ENCODE measurements around the gene CXCL3.

Gene CXCL3

GRCh38 chr4:74056114-74056857 is 17.8 kb upstream of the CXCL3 start:
- no peak for DNase-seq (ENCODE audit: low read depth in 1 of 2, low spot score in 1 of 2)

DNA sequence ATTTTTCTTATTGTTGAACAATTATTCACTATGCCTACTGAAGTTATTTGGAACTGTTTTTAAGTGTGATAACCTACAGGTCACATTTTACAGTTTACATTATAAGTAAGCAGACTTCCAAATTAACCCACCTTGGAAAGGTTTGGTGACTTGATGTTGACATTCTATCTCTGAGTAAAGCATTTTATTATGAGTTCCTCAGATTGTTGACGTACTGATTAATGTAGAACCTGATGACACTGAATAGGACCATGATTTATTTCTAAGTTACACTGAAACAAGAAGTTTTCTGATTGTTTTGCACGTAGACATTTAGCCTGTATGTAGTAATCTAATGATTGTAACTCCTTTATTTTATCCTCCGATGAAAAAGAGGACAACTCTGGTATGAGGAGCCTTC is 17.0 kb upstream of the CXCL3 start:
- DNase-seq (ENCODE audit: low read depth in 1 of 2, low spot score in 1 of 2), result no peak

- no peak for DNase-seq (ENCODE audit: low read depth in 1 of 2, low spot score in 1 of 2)
Measured at GRCh38 chr4:74055096-74055495, 16.6 kb upstream of the CXCL3 start.

DNA sequence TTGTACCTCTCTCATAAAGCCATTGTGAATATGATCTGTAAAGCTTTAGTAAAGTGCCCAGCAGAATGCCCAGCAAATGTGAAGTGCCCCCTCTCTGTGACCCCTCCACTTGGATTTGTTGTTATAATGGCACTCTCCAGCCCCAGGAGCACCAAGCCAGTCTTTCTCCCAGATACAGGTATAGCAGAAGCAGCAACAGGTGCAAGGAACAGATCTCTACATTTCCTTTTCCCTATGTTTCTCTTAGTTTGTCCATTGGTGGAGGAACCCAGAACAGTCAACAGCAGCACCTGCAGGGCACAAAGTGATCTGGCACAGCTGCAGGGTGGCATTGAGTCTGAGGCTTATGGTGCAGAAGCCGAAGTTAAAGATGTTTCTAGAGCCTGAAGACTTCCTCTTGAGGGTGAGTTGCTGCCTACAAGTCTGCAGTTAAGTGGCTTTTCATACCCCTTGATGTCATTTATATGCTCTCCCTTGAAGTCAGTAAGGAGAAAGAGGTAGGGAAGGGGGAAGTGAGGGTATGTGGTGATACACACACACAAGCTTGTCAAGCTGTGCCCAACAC is 16.1 kb upstream of the CXCL3 start:
- no peak for DNase-seq (ENCODE audit: low read depth in 1 of 2, low spot score in 1 of 2)

GRCh38 chr4:74047152-74047551 is 8.7 kb upstream of the CXCL3 start:
- DNase-seq (ENCODE audit: low read depth in 1 of 2, low spot score in 1 of 2), result no peak

DNA sequence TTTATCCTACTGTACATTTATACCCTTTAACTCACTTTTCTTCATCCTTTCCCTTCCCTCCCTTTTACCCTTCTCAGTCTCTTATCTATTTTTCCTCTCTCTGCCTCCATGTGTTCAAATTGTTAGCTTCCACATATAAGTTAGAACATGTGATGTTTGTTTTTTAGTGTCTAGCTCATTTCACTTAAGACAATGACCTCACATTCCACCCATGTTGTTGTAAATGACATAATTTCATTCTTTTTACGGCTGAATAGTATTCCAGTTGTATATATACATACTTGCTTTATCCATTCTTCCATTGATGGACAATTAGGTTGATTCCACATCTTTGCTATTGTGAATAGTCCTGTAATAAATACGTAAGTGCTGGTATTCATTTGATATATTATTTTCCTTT is 7.3 kb upstream of the CXCL3 start:
- no peak for DNase-seq (ENCODE audit: low read depth in 1 of 2, low spot score in 1 of 2)

- no peak for DNase-seq (ENCODE audit: low read depth in 1 of 2, low spot score in 1 of 2)
Measured at GRCh38 chr4:74045247-74045646, 6.8 kb upstream of the CXCL3 start.

GRCh38 chr4:74044677-74045076 is 6.2 kb upstream of the CXCL3 start:
- no peak for DNase-seq (ENCODE audit: low read depth in 1 of 2, low spot score in 1 of 2)

DNA sequence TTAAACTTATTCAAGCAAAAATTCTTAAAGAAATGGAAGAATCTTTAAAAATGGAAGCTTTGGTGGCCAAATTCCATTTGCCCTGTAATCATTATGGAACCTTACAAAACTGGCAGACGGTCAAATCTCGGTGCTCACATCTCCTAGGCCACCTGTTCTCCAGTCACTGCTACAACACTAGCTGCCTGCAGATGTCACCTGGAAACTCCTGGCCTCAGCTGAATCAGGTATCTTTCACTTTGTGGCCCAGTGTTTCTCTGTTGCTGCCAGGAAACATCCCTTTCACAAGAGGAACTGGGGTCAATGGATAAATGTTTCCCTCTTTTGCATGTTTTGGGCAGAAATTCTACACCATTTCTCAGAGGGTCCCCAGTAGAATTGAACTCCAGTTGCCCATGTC is 4.2 kb upstream of the CXCL3 start:
- DNase-seq (ENCODE audit: low read depth in 1 of 2, low spot score in 1 of 2), result no peak

DNA sequence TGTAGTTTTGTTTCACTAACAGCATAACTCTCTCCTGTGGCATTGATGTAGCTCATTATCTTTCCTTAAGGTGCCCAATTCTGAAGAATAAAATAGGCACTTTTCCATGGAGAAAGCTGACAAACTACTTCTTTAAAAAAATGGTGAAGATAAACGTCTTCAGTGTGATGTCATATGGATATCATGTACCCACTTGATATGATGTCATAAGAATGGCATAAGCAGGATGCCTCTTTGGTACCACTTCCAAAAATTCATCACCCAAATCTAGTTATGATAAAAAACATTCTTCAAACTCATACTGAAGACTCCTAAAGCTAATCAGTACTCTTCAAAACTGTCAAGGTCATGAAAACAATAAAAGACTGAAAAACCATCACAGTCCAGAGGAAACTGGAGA is 2.9 kb upstream of the CXCL3 start:
- DNase-seq (ENCODE audit: low read depth in 1 of 2, low spot score in 1 of 2), result no peak

- DNase-seq (ENCODE audit: low read depth in 1 of 2, low spot score in 1 of 2), result no peak
Measured at GRCh38 chr4:74039315-74039763, 850 bp upstream of the CXCL3 start.

DNA sequence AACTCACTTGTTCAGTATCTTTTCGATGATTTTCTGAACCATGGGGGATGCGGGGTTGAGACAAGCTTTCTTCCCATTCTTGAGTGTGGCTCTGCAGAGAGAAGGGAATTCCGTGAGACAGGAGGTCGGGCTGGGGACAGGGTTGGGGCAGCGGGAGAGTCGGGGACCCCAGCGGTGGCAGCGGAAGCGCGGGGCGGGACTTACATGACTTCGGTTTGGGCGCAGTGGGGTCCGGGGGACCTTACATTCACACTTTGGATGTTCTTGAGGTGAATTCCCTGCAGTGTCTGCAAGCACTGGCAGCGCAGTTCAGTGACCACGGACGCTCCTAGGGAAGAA is 434 bp downstream of the CXCL3 start:
- no peak for DNase-seq (ENCODE audit: low read depth in 1 of 2, low spot score in 1 of 2)

GRCh38 chr4:74037076-74037955 is 1.2 kb downstream of the CXCL3 start:
- no peak for DNase-seq (ENCODE audit: low read depth in 1 of 2, low spot score in 1 of 2)

DNA sequence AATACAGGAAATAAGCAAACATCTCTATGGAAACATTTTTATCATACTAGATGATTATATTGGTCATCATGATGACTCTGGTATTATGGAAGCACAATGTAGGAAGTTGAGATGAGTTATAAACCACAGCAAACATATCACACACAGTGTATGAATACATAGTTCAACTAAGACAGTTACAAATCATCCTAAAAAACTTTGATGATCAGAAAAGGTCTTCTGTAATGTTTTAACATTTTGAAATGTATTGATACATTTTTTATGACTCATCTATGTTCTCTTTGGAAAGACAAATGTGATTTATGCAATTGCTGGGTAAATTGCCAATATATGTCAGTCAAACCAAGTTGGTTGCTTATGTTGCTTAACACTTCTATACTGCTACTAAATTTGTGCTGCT is 4.8 kb downstream of the CXCL3 start:
- DNase-seq (ENCODE audit: low read depth in 1 of 2, low spot score in 1 of 2), result no peak

- DNase-seq (ENCODE audit: low read depth in 1 of 2, low spot score in 1 of 2), result no peak
Measured at GRCh38 chr4:74032064-74032463, 6.4 kb downstream of the CXCL3 start.

GRCh38 chr4:74031576-74031975 is 6.9 kb downstream of the CXCL3 start:
- DNase-seq (ENCODE audit: low read depth in 1 of 2, low spot score in 1 of 2), result no peak

- no peak for DNase-seq (ENCODE audit: low read depth in 1 of 2, low spot score in 1 of 2)
Measured at GRCh38 chr4:74030285-74030684, 8.2 kb downstream of the CXCL3 start.

- DNase-seq (ENCODE audit: low read depth in 1 of 2, low spot score in 1 of 2), result no peak
Measured at GRCh38 chr4:74028504-74028903, 10.0 kb downstream of the CXCL3 start.

DNA sequence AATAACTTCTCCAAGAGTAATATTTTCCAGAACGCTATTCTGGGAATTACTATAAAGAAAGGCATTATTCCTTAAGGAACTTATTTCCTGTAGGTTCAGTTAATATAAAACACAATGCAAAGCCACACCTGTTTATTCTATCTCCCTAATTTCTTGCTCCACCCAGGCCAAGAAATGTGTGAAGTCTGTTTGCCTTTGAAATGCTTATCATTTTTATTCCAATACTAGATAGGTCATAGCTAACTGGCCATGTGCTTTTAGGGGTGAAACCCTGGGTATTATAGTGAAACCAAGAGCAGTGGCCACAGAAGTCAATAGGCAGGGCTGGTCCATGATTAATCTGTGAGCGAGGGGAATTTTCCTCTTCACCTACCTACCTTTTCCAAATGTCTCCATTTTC is 14.8 kb downstream of the CXCL3 start:
- DNase-seq (ENCODE audit: low read depth in 1 of 2, low spot score in 1 of 2), result no peak

- no peak for DNase-seq (ENCODE audit: low read depth in 1 of 2, low spot score in 1 of 2)
Measured at GRCh38 chr4:74021601-74022000, 16.9 kb downstream of the CXCL3 start.

- no peak for DNase-seq (ENCODE audit: low read depth in 1 of 2, low spot score in 1 of 2)
Measured at GRCh38 chr4:74018771-74019170, 19.7 kb downstream of the CXCL3 start.

- DNase-seq (ENCODE audit: low read depth in 1 of 2, low spot score in 1 of 2), result no peak
Measured at GRCh38 chr4:74018116-74018515, 20.4 kb downstream of the CXCL3 start.

Data from activated T-helper 1 cell treated with anti-CD3 and anti-CD28 coated beads, Interleukin-2, amount 50 U/mL, for 16 hours (primary cell).